ENCODE results near the gene CEBPE. TPM values are rescaled to one million over a fixed set of nuclear protein-coding genes. Genes with fewer than 3 reads are reported as not detected.
"Not testable (repeated sequence)": the region's sequence is repeated elsewhere in the genome, so short reads cannot be mapped to it uniquely, and the experiment has no call there.

Gene CEBPE
- polyA plus RNA-seq, 1 of the 3 experiments (the other 2 are of a cell fraction): not detected

- H3K27ac ChIP-seq (ENCODE audit: low read depth in 2 of 2, low read length in 1 of 2); H3K4me1 ChIP-seq (ENCODE audit: control insufficient read depth in 1 of 2, insufficient read depth in 2 of 2, low read depth in 1 of 2, low read length in 1 of 2); POLR2A ChIA-PET; H3K4me3 ChIP-seq (ENCODE audit: low read depth in 2 of 2, low read length in 1 of 2); H3K9me2 ChIP-seq; H2AFZ ChIP-seq (ENCODE audit: low read depth); H3F3A ChIP-seq (replicated peaks; ENCODE audit: insufficient read depth); H4K20me1 ChIP-seq (ENCODE audit: insufficient read depth); H3K9me3 ChIP-seq; DNase-seq; H3K4me2 ChIP-seq; H3K36me3 ChIP-seq (replicated peaks in 1 of 2; ENCODE audit: control insufficient read depth in 1 of 2, insufficient read depth in 2 of 2, low read length in 1 of 2); H3K79me2 ChIP-seq (ENCODE audit: insufficient read depth); H3K9ac ChIP-seq: not testable (repeated sequence)
- CTCF ChIA-PET: interaction anchor here (2.1 to 19.7 kb wide), 3 partner anchors 12 to 75 kb away, joined by 9 to 495 read pairs (median 43); partner anchors contain the start of genes CEBPE and SLC7A8
- peaks cover 11% of the 10 kb centered on the region; the same call in 1 of the 2 replicates for H3K27me3 ChIP-seq (ENCODE audit: insufficient read depth)
- WGBS (ENCODE audit: low lambda C conversion rate): 51% methylated on average over 19 of the region's 24 CpGs
Measured at GRCh38 chr14:23108169-23108568, 10.9 kb downstream of the CEBPE start.

DNA sequence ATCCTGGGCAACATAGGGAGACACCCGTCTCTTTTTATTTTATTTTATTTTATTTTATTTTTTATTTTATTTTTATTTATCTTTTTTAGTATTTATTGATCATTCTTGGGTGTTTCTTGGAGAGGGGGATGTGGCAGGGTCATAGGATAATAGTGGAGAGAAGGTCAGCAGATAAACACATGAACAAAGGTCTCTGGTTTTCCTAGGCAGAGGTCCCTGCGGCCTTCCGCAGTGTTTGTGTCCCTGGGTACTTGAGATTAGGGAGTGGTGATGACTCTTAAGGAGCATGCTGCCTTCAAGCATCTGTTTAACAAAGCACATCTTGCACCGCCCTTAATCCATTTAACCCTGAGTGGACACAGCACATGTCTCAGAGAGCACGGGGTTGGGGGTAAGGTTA, 11.4 kb downstream of the CEBPE start:
- H3K27ac ChIP-seq (ENCODE audit: low read depth in 2 of 2, low read length in 1 of 2); H3K9ac ChIP-seq; POLR2A ChIA-PET; H3K36me3 ChIP-seq (replicated peaks in 1 of 2; ENCODE audit: control insufficient read depth in 1 of 2, insufficient read depth in 2 of 2, low read length in 1 of 2); H3F3A ChIP-seq (replicated peaks; ENCODE audit: insufficient read depth); H2AFZ ChIP-seq (ENCODE audit: low read depth); H3K4me3 ChIP-seq (ENCODE audit: low read depth in 2 of 2, low read length in 1 of 2); H3K4me2 ChIP-seq; H3K9me2 ChIP-seq; H3K4me1 ChIP-seq (ENCODE audit: control insufficient read depth in 1 of 2, insufficient read depth in 2 of 2, low read depth in 1 of 2, low read length in 1 of 2); H3K9me3 ChIP-seq; H4K20me1 ChIP-seq (ENCODE audit: insufficient read depth); DNase-seq; H3K79me2 ChIP-seq (ENCODE audit: insufficient read depth): not testable (repeated sequence)
- 57% methylated on average over 4 of the region's 5 CpGs for WGBS (ENCODE audit: low lambda C conversion rate)
- H3K27me3 ChIP-seq (ENCODE audit: insufficient read depth): peaks cover 11% of the 10 kb centered on the region; the same call in 1 of the 2 replicates
- CTCF ChIA-PET: interaction anchor here (19.7 kb wide), 1 partner anchor 76 kb away, joined by 495 read pairs; the partner anchor contains the start of gene SLC7A8

GRCh38 chr14:23106747-23107045, 12.4 kb downstream of the CEBPE start:
- Histone ChIP-seq H4K20me1 (ENCODE audit: insufficient read depth) (no peaks in the 10 kb centered on the region), H3K4me2 (no peak overlapping the region), H3K27me3 (ENCODE audit: insufficient read depth) (peaks cover 11% of the 10 kb centered on the region; the same call in 1 of the 2 replicates), H3K4me3 (ENCODE audit: low read depth in 2 of 2, low read length in 1 of 2) (no peak overlapping the region), H3K4me1 (ENCODE audit: control insufficient read depth in 1 of 2, insufficient read depth in 2 of 2, low read depth in 1 of 2, low read length in 1 of 2) (no peaks in the 10 kb centered on the region), H3K36me3 (replicated peaks in 1 of 2; ENCODE audit: control insufficient read depth in 1 of 2, insufficient read depth in 2 of 2, low read length in 1 of 2) (no peaks in the 10 kb centered on the region), H3F3A (replicated peaks; ENCODE audit: insufficient read depth) (no peaks in the 10 kb centered on the region), H3K79me2 (ENCODE audit: insufficient read depth) (no peaks in the 10 kb centered on the region), H3K9me2 (no peaks in the 10 kb centered on the region), H3K9me3 (no peaks in the 10 kb centered on the region), H2AFZ (ENCODE audit: low read depth) (no peak overlapping the region), H3K9ac (no peak overlapping the region), H3K27ac (ENCODE audit: low read depth in 2 of 2, low read length in 1 of 2) (no peak overlapping the region)
- TF ChIP-seq RAD21 (IDR thresholded peaks at IDR 0.05; ENCODE audit: low read length) (no peak), SIN3A (IDR thresholded peaks at IDR 0.05; ENCODE audit: borderline replicate concordance, low read depth, low read length) (no peak), MAX (IDR thresholded peaks at IDR 0.05; ENCODE audit: low read depth) (no peak), FOXJ3 (CRISPR knock-in tag; IDR thresholded peaks at IDR 0.05) (no peak), FOXM1 (IDR thresholded peaks at IDR 0.05; ENCODE audit: low read depth) (no peak), NFIC (IDR thresholded peaks at IDR 0.05; ENCODE audit: borderline replicate concordance) (no peak), YY1 (IDR thresholded peaks at IDR 0.05; ENCODE audit: low read depth) (no peak), USF1 (IDR thresholded peaks at IDR 0.05; ENCODE audit: borderline replicate concordance, low read depth) (no peak), RFX5 (IDR thresholded peaks at IDR 0.05; ENCODE audit: low read length) (no peak), JUND (IDR thresholded peaks at IDR 0.05) (no peak), TCF12 (IDR thresholded peaks at IDR 0.05) (no peak)
- TF ChIP-seq, protein P1, sequence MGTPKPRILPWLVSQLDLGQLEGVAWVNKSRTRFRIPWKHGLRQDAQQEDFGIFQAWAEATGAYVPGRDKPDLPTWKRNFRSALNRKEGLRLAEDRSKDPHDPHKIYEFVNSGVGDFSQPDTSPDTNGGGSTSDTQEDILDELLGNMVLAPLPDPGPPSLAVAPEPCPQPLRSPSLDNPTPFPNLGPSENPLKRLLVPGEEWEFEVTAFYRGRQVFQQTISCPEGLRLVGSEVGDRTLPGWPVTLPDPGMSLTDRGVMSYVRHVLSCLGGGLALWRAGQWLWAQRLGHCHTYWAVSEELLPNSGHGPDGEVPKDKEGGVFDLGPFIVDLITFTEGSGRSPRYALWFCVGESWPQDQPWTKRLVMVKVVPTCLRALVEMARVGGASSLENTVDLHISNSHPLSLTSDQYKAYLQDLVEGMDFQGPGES (IDR thresholded peaks at IDR 0.05; ENCODE audit: low read depth, low read length): no peak
- TF ChIP-seq, protein P2, sequence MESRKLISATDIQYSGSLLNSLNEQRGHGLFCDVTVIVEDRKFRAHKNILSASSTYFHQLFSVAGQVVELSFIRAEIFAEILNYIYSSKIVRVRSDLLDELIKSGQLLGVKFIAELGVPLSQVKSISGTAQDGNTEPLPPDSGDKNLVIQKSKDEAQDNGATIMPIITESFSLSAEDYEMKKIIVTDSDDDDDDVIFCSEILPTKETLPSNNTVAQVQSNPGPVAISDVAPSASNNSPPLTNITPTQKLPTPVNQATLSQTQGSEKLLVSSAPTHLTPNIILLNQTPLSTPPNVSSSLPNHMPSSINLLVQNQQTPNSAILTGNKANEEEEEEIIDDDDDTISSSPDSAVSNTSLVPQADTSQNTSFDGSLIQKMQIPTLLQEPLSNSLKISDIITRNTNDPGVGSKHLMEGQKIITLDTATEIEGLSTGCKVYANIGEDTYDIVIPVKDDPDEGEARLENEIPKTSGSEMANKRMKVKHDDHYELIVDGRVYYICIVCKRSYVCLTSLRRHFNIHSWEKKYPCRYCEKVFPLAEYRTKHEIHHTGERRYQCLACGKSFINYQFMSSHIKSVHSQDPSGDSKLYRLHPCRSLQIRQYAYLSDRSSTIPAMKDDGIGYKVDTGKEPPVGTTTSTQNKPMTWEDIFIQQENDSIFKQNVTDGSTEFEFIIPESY (IDR thresholded peaks at IDR 0.05; ENCODE audit: borderline replicate concordance, low read depth): no peak
- ChIA-PET CTCF (no interaction called here), POLR2A (no interaction called here)
- no peak for DNase-seq

Measured in SK-N-SH (cell line).